Neural cell (in vitro differentiated cells): Measurements from ENCODE around the gene CHD9NB.

Experiments used
- CTCF ChIP-seq: fragments of 450-650 bp; IDR thresholded peaks from 2 replicates; pipeline ENCODE4 v1.5.1; 2014; ENCODE audit warnings: antibody characterized with exemption, mild to moderate bottlenecking, moderate library complexity; ENCODE audit not compliant: poor library complexity, severe bottlenecking
- EP300 ChIP-seq: fragments of 450-650 bp; conservative IDR thresholded peaks from 2 replicates; pipeline ENCODE4 v1.6.1; 2014; ENCODE audit warnings: antibody characterized with exemption, mild to moderate bottlenecking, moderate library complexity; ENCODE audit not compliant: poor library complexity, severe bottlenecking
- EZH2 ChIP-seq: fragments of 200-600, 300-800 bp; shearing (Covaris generic), sonication (generic); IDR thresholded peaks from 2 replicates; pipeline ENCODE4 v1.6.1; 2014; ENCODE audit warnings: antibody characterized with exemption, low read length, borderline replicate concordance, mild to moderate bottlenecking; ENCODE audit not compliant: insufficient read depth, poor library complexity, severe bottlenecking
- POLR2AphosphoS5 ChIP-seq: IDR thresholded peaks from 2 replicates; pipeline ENCODE4 v1.6.1; 2012
- RAD21 ChIP-seq: fragments of 450-650 bp; conservative IDR thresholded peaks from 2 replicates; pipeline ENCODE4 v1.6.1; 2014; ENCODE audit warnings: antibody characterized with exemption, mild to moderate bottlenecking, moderate library complexity
- REST ChIP-seq: IDR thresholded peaks from 2 replicates; pipeline ENCODE4 v1.6.1; 2012; ENCODE audit warnings: borderline replicate concordance

GRCh38 chr16:53059672-53060071 lies 7.0 kb upstream of the CHD9NB start:
- TF ChIP-seq EP300: no peak
- no peak for TF ChIP-seq CTCF
- TF ChIP-seq EZH2: no peak
- no peak for TF ChIP-seq RAD21
- TF ChIP-seq POLR2AphosphoS5: no peak
- no peak for TF ChIP-seq REST
